Fibroblast of lung (primary cell): ENCODE data around the gene MROH2A. TPM values are rescaled to one million over a fixed set of nuclear protein-coding genes. Genes with fewer than 3 reads are reported as not detected.
A peak's percentile ranks its signal among the peaks of the same experiment; 100 is the strongest.

Experiments
- DNase-seq, 2 donors: peaks; one replicate each; pipeline versions ENCODE4 v3.0.0 to v3.0.0-alpha.2; 2010; ENCODE audit warnings: low read depth in 2 of 2
- H2AFZ ChIP-seq: 2 replicates; pipeline ENCODE4 v1.5.1; 2012; ENCODE audit warnings: low read length, control low read depth, inconsistent platforms
- H3K27ac ChIP-seq: 2 replicates; pipeline ENCODE4 v1.5.1; 2011; ENCODE audit warnings: low read length, control low read depth; ENCODE audit not compliant: insufficient read depth
- H3K27me3 ChIP-seq: 2 replicates; pipeline ENCODE4 v1.5.1; 2011; ENCODE audit warnings: mild to moderate bottlenecking, low read length; ENCODE audit not compliant: control insufficient read depth, insufficient read depth
- H3K36me3 ChIP-seq: 2 replicates; pipeline ENCODE4 v1.5.1; 2011; ENCODE audit warnings: low read length; ENCODE audit not compliant: control insufficient read depth, insufficient read depth
- H3K4me1 ChIP-seq: 2 replicates; pipeline ENCODE4 v1.5.1; 2011; ENCODE audit warnings: low read length; ENCODE audit not compliant: control insufficient read depth, insufficient read depth; ENCODE audit errors: extremely low read depth
- H3K4me2 ChIP-seq: 2 replicates; pipeline ENCODE4 v1.5.1; 2011; ENCODE audit warnings: low read length, control low read depth; ENCODE audit not compliant: insufficient read depth; ENCODE audit errors: extremely low read depth
- H3K4me3 ChIP-seq, 4 experiments: fragments of 200-600 bp in 1 of 4; sonication (generic) in 1 of 4; replicated peaks in 1 of 4; 2 replicates each; pipeline ENCODE4 v1.5.1; 2011 to 2016; ENCODE audit warnings: low read length in 4 of 4, low read depth in 3 of 4, mild to moderate bottlenecking in 3 of 4, control low read depth in 2 of 4, inconsistent platforms in 1 of 4, mixed read lengths in 1 of 4; ENCODE audit not compliant: insufficient read depth in 1 of 4; ENCODE audit errors: control extremely low read depth in 1 of 4
- H3K79me2 ChIP-seq: 2 replicates; pipeline ENCODE4 v1.5.1; 2012; ENCODE audit warnings: mild to moderate bottlenecking, low read length, inconsistent platforms; ENCODE audit not compliant: control insufficient read depth, insufficient read depth
- H3K9ac ChIP-seq: 2 replicates; pipeline ENCODE4 v1.5.1; 2011; ENCODE audit warnings: mild to moderate bottlenecking, low read length, control low read depth; ENCODE audit not compliant: insufficient read depth
- H3K9me3 ChIP-seq: 2 replicates; pipeline ENCODE4 v1.5.1; 2012; ENCODE audit warnings: low read depth, low read length; ENCODE audit not compliant: control insufficient read depth, insufficient read depth
- H4K20me1 ChIP-seq: 2 replicates; pipeline ENCODE4 v1.5.1; 2011; ENCODE audit warnings: low read length; ENCODE audit not compliant: control insufficient read depth, insufficient read depth; ENCODE audit errors: extremely low read depth
- EZH2 ChIP-seq: IDR thresholded peaks from 2 replicates; pipeline ENCODE4 v1.5.1; 2012; ENCODE audit warnings: low read length, control low read depth, mild to moderate bottlenecking; ENCODE audit errors: missing control alignments
- polyA plus RNA-seq, 2 donors: library from polyadenylated mRNA; depleted of rRNA in 1 of 2; stranded (reverse) in 1 of 2; unstranded in 1 of 2; fragments of >200 nt; gene quantifications; 2 replicates each; pipeline ENCODE4 v1.2.1, GENCODE V29; 2011 to 2012; ENCODE audit warnings: missing spikeins in 1 of 2
- total RNA-seq: library from RNA; depleted of rRNA; stranded (reverse); fragments of >200 nt; gene quantifications from 2 replicates; pipeline ENCODE4 v1.2.1, GENCODE V29; 2014
- TF ChIP-seq, protein P1 (sequence below), 2 donors: IDR thresholded peaks in 1 of 2; conservative IDR thresholded peaks in 1 of 2; 1 replicate in 1 of 2; 2 replicates in 1 of 2; pipeline ENCODE4 v1.5.1; 2011 to 2012; ENCODE audit warnings: low read length in 2 of 2, control low read depth in 1 of 2, inconsistent platforms in 1 of 2, low read depth in 1 of 2, mild to moderate bottlenecking in 1 of 2

Gene MROH2A
- total and polyA plus RNA-seq, 2 donors (not counting 1 experiment from before 2014, with no cell fraction given), result not detected

DNA sequence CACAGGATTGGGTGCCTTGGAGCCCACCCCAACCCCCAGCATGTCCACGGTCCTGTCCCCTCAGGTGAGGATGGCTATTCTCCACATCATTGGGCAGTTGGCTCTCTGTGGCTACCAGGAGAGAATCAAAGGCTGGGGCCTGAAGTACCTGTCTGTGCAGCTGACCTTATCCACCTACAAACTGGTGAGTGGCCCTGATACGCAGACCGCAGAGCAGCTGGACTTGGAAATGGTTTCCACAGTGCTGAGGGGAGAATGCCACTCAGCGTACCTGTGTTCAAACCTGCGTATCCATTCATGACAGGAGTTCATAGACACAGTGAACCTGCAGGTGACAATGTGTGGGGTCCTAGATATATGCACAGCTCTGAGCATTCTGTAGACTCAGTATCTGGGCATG lies 21.6 kb downstream of the MROH2A start:
- no peak overlapping the region for H3K9ac ChIP-seq
- no peak for TF ChIP-seq EZH2
- TF ChIP-seq, protein P1, sequence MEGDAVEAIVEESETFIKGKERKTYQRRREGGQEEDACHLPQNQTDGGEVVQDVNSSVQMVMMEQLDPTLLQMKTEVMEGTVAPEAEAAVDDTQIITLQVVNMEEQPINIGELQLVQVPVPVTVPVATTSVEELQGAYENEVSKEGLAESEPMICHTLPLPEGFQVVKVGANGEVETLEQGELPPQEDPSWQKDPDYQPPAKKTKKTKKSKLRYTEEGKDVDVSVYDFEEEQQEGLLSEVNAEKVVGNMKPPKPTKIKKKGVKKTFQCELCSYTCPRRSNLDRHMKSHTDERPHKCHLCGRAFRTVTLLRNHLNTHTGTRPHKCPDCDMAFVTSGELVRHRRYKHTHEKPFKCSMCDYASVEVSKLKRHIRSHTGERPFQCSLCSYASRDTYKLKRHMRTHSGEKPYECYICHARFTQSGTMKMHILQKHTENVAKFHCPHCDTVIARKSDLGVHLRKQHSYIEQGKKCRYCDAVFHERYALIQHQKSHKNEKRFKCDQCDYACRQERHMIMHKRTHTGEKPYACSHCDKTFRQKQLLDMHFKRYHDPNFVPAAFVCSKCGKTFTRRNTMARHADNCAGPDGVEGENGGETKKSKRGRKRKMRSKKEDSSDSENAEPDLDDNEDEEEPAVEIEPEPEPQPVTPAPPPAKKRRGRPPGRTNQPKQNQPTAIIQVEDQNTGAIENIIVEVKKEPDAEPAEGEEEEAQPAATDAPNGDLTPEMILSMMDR (conservative IDR thresholded peaks at IDR 0.05 in 1 of 2, IDR thresholded peaks at IDR 0.05 in 1 of 2; ENCODE audit: low read depth in 1 of 2, low read length in 2 of 2), result no peak

DNA sequence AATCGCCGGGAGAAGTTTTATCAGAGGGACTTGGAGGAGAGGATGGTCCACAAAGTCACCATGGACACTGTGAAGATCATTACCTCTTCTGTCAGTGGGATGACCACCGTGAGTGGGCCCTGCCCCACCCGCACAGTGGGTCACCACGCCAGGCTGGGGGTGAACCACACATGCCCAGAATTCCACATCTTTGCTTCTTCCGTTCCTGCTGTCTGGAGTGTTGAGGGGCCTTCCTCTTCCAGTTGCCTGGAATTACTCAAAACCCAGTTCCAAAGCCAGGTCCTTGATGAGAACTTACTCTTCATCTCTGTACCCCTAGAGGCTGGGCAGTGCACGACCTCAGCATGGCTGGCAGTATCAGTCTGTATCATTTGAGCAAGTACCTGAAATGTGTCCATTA lies 22.1 kb downstream of the MROH2A start:
- no peak for TF ChIP-seq EZH2
- TF ChIP-seq, protein P1 (conservative IDR thresholded peaks at IDR 0.05 in 1 of 2, IDR thresholded peaks at IDR 0.05 in 1 of 2; ENCODE audit: low read depth in 1 of 2, low read length in 2 of 2), result no peak
- H3K27me3 ChIP-seq, result peaks cover 3% of the 10 kb centered on the region
- no peak overlapping the region for H2AFZ ChIP-seq
- H3K4me1 ChIP-seq, result no peaks in the 10 kb centered on the region
- no peaks in the 10 kb centered on the region for H3K79me2 ChIP-seq
- no peak overlapping the region for H3K4me2 ChIP-seq
- no peak overlapping the region for H3K9ac ChIP-seq
- no peak overlapping the region for H3K27ac ChIP-seq
- no peaks in the 10 kb centered on the region for H3K36me3 ChIP-seq
- no peak for DNase-seq
- H3K4me3 ChIP-seq, result no peak overlapping the region
- no peaks in the 10 kb centered on the region for H4K20me1 ChIP-seq
- no peaks in the 10 kb centered on the region for H3K9me3 ChIP-seq

More for the DNA sequence above, 21.6 kb downstream of the MROH2A start:
- Histone ChIP-seq H3K4me2 (no peak overlapping the region), H3K27me3 (peaks cover 3% of the 10 kb centered on the region), H3K36me3 (no peaks in the 10 kb centered on the region), H3K27ac (no peak overlapping the region), H3K4me1 (no peaks in the 10 kb centered on the region), H3K4me3 (no peak overlapping the region), H3K79me2 (no peaks in the 10 kb centered on the region), H2AFZ (no peak overlapping the region), H4K20me1 (no peaks in the 10 kb centered on the region), H3K9me3 (no peaks in the 10 kb centered on the region)
- DNase-seq, result no peak

DNA sequence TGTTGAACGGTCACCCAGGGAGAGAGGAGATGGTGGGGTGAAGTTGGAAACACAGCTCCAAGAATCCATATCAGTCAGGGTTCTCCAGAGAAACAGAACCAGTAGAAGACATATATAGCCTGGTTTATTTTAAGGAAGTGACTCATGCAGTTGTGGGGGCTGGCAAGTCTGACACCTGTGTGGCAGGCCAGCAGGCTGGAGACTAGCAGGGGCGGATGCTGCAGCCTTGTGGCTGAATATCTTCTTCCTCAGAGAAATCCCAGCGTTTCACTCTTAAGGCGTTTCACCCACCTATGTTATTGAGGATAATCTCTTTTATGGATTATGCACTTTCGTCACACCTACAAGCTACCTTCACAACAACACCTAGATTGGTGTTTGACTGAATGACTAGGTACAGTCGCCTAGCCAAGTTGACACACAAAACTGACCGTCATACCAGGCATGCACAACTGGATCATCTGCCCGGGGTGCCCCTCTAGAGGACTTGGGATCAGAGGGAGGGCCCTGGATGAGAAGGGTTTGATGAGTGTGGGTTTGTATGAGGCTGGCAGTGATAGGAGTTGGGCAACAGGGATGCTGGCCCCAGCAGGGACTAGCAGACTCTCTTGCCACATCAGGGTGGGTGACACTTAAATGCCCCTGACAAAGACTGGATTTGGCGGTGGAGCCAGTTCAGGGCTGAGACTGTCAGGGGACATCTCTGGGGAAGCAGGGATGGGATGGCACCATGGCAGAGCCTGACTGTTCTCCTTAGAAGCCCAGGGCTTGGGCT lies 23.4 kb downstream of the MROH2A start:
- no peak overlapping the region for H3K4me3 ChIP-seq

More for the DNA sequence above, 23.4 kb downstream of the MROH2A start:
- no peak overlapping the region for H3K27ac ChIP-seq
- H3K36me3 ChIP-seq, result no peaks in the 10 kb centered on the region
- no peak overlapping the region for H2AFZ ChIP-seq
- TF ChIP-seq, protein P1 (conservative IDR thresholded peaks at IDR 0.05 in 1 of 2, IDR thresholded peaks at IDR 0.05 in 1 of 2; ENCODE audit: low read depth in 1 of 2, low read length in 2 of 2), result no peak
- no peak for TF ChIP-seq EZH2
- H3K9me3 ChIP-seq, result no peaks in the 10 kb centered on the region
- H3K27me3 ChIP-seq, result peaks cover 3% of the 10 kb centered on the region
- no peak overlapping the region for H3K9ac ChIP-seq
- no peaks in the 10 kb centered on the region for H4K20me1 ChIP-seq
- peak in 1 of 2 donors; percentile 72 for DNase-seq
- H3K79me2 ChIP-seq, result no peaks in the 10 kb centered on the region
- H3K4me1 ChIP-seq, result no peaks in the 10 kb centered on the region
- H3K4me2 ChIP-seq, result no peak overlapping the region
